Hepatocyte (in vitro differentiated cells): Measurements from ENCODE around the gene BUD13.

Experiments used
- EZH2 ChIP-seq: fragments of 200-600 bp; sonication (generic); IDR thresholded peaks from 2 replicates; pipeline ENCODE4 v1.6.1; 2016; ENCODE audit warnings: antibody characterized with exemption, mild to moderate bottlenecking, borderline replicate concordance
- EZH2phosphoT487 ChIP-seq: fragments of 200-600 bp; sonication (generic); IDR thresholded peaks from one replicate; pipeline ENCODE4 v1.6.1; 2018; ENCODE audit warnings: antibody characterized with exemption, mild to moderate bottlenecking, low read depth, moderate library complexity; ENCODE audit not compliant: unreplicated experiment, severe bottlenecking
- TF ChIP-seq, protein P1 (sequence below): fragments of 200-600 bp; sonication (generic); IDR thresholded peaks from 2 replicates; pipeline ENCODE4 v1.5.1; 2016; ENCODE audit warnings: antibody characterized with exemption, mild to moderate bottlenecking; ENCODE audit not compliant: poor library complexity

DNA sequence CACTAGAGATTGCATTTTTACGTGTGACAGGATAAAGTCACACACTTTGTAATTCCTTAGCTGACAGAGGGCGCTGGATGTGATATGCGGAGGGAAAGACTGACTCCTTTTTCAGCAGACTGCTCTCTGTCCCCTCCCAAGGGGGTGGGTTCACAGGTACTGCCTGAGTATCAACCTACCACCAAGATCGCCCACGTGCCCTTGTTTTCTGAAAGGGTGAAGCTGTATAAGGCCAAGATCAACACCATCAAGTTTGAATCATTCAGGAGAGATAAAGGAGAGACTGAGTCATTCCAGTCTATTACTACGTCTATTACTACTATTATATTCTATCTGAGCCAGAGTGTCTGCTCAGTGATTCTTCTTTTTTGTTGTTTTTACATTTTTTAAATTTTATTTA is 30.7 kb downstream of the BUD13 start:
- TF ChIP-seq EZH2phosphoT487: no peak
- TF ChIP-seq, protein P1, sequence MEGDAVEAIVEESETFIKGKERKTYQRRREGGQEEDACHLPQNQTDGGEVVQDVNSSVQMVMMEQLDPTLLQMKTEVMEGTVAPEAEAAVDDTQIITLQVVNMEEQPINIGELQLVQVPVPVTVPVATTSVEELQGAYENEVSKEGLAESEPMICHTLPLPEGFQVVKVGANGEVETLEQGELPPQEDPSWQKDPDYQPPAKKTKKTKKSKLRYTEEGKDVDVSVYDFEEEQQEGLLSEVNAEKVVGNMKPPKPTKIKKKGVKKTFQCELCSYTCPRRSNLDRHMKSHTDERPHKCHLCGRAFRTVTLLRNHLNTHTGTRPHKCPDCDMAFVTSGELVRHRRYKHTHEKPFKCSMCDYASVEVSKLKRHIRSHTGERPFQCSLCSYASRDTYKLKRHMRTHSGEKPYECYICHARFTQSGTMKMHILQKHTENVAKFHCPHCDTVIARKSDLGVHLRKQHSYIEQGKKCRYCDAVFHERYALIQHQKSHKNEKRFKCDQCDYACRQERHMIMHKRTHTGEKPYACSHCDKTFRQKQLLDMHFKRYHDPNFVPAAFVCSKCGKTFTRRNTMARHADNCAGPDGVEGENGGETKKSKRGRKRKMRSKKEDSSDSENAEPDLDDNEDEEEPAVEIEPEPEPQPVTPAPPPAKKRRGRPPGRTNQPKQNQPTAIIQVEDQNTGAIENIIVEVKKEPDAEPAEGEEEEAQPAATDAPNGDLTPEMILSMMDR: no peak
- no peak for TF ChIP-seq EZH2
